ENCODE measurements around the gene TATDN3.
"Not testable (repeated sequence)": the region's sequence is repeated elsewhere in the genome, so short reads cannot be mapped to it uniquely, and the experiment has no call there.

The TATDN3 gene

GRCh38 chr1:212827831-212828278, 36.2 kb downstream of the TATDN3 start:
- no peak for DNase-seq (ENCODE audit: low spot score)

GRCh38 chr1:212828395-212828794, 36.7 kb downstream of the TATDN3 start:
- no peak for DNase-seq (ENCODE audit: low spot score)

GRCh38 chr1:212833211-212834207, 41.8 kb downstream of the TATDN3 start:
- DNase-seq (ENCODE audit: low spot score), result peak; percentile 17

- no peak for DNase-seq (ENCODE audit: low spot score)
Observed at GRCh38 chr1:212838145-212838544, 46.5 kb downstream of the TATDN3 start.

- DNase-seq (ENCODE audit: low spot score), result not testable (repeated sequence)
Observed at GRCh38 chr1:212844521-212844920, 52.8 kb downstream of the TATDN3 start.

- DNase-seq (ENCODE audit: low spot score), result no peak
Observed at GRCh38 chr1:212847549-212847948, 55.9 kb downstream of the TATDN3 start, which contains the start of gene SPATA45. Gene SPATA45, minus strand, starts transcription at chr1:212847649. Its CDS starts 11,500 bp downstream, at chr1:212836149.

GRCh38 chr1:212852105-212852688, 60.5 kb downstream of the TATDN3 start:
- DNase-seq (ENCODE audit: low spot score), result no peak

- DNase-seq (ENCODE audit: low spot score), result no peak
Observed at GRCh38 chr1:212853658-212854057, 62.0 kb downstream of the TATDN3 start.

- no peak for DNase-seq (ENCODE audit: low spot score)
Observed at GRCh38 chr1:212856755-212857154, 65.1 kb downstream of the TATDN3 start.

GRCh38 chr1:212857992-212858460, 66.3 kb downstream of the TATDN3 start, which contains the start of gene FLVCR1:
Gene FLVCR1, plus strand, starts transcription at chr1:212858275. Its CDS starts 178 bp downstream, at chr1:212858453.
- peak; percentile 98 for DNase-seq (ENCODE audit: low spot score)

- DNase-seq (ENCODE audit: low spot score), result no peak
Observed at GRCh38 chr1:212858461-212859265, 67.0 kb downstream of the TATDN3 start.

- DNase-seq (ENCODE audit: low spot score), result no peak
Observed at GRCh38 chr1:212860713-212861581, 69.3 kb downstream of the TATDN3 start.

GRCh38 chr1:212862111-212862690, 70.5 kb downstream of the TATDN3 start:
- DNase-seq (ENCODE audit: low spot score), result no peak

- not testable (repeated sequence) for DNase-seq (ENCODE audit: low spot score)
Observed at GRCh38 chr1:212863345-212863744, 71.7 kb downstream of the TATDN3 start.

GRCh38 chr1:212864201-212864600, 72.5 kb downstream of the TATDN3 start:
- DNase-seq (ENCODE audit: low spot score), result no peak
